Endothelial cell (in vitro differentiated cells): ENCODE data around the gene ENAH. TPM values are rescaled to one million over a fixed set of nuclear protein-coding genes. Genes with fewer than 3 reads are reported as not detected.
"Not testable (repeated sequence)": the region's sequence is repeated elsewhere in the genome, so short reads cannot be mapped to it uniquely, and the experiment has no call there.

Experiments
- DNase-seq: peaks from one replicate; pipeline ENCODE4 v3.0.0; 2021; ENCODE audit warnings: low spot score
- H3K27ac Mint-ChIP-seq: one replicate; pipeline ENCODE4 v1.8.0; 2021; ENCODE audit warnings: mixed read lengths, inconsistent platforms; ENCODE audit not compliant: unreplicated experiment
- H3K27me3 Mint-ChIP-seq: one replicate; pipeline ENCODE4 v1.8.0; 2021; ENCODE audit warnings: mild to moderate bottlenecking, moderate library complexity, mixed read lengths, inconsistent platforms; ENCODE audit not compliant: unreplicated experiment
- H3K36me3 Mint-ChIP-seq: one replicate; pipeline ENCODE4 v1.8.0; 2021; ENCODE audit warnings: mild to moderate bottlenecking, low read depth, mixed read lengths, inconsistent platforms; ENCODE audit not compliant: unreplicated experiment
- H3K4me1 Mint-ChIP-seq: one replicate; pipeline ENCODE4 v1.8.0; 2021; ENCODE audit warnings: mild to moderate bottlenecking, mixed read lengths, inconsistent platforms; ENCODE audit not compliant: unreplicated experiment
- H3K4me3 Mint-ChIP-seq: one replicate; pipeline ENCODE4 v1.8.0; 2021; ENCODE audit warnings: mild to moderate bottlenecking, mixed read lengths, inconsistent platforms; ENCODE audit not compliant: unreplicated experiment
- H3K9me3 Mint-ChIP-seq: one replicate; pipeline ENCODE4 v1.8.0; 2021; ENCODE audit warnings: mixed read lengths, inconsistent platforms; ENCODE audit not compliant: unreplicated experiment
- CTCF ChIP-seq: fragments of 200-600 bp; sonication (generic); IDR thresholded peaks from one replicate; pipeline ENCODE4 v1.5.0; 2021; ENCODE audit warnings: antibody characterized with exemption; ENCODE audit not compliant: unreplicated experiment
- total RNA-seq: library from RNA; stranded (reverse); fragmentation: NEBNext Ultra II Directional; extraction: Animal tissue kit (Norgen Biotek cat#: 25700); gene quantifications from one replicate; pipeline ENCODE4 v1.2.1, GENCODE V29; 2021; ENCODE audit not compliant: unreplicated experiment

Gene ENAH
- total RNA-seq, 1 donor from 2014 or later, result 82.9 TPM

DNA sequence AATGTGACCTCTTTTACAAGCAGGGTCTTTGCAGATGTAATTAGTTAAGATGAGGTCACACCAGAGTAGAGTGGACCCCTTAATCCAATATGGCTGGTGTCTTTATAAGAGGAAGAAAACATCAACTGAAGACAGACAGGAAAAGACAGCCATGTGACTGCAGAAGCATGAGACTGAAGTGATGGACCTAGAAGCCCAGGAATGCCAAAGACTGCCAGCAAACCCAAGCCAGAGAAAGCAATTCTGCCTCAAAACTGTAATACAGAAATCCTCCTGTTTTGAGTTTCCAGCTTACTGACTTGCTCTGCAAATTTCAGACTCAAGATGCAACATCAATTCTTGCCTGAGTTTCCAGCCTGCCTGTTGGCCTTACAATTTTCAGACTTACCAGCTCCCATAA, 17.3 kb downstream of the ENAH start:
- Mint-ChIP-seq H3K4me1 (peaks cover 6% of the 10 kb centered on the region), H3K9me3 (no peaks in the 10 kb centered on the region), H3K36me3 (peaks cover 7% of the 10 kb centered on the region), H3K27ac (no peak overlapping the region), H3K27me3 (no peaks in the 10 kb centered on the region), H3K4me3 (no peak overlapping the region)
- no peak for TF ChIP-seq CTCF
- no peak for DNase-seq

DNA sequence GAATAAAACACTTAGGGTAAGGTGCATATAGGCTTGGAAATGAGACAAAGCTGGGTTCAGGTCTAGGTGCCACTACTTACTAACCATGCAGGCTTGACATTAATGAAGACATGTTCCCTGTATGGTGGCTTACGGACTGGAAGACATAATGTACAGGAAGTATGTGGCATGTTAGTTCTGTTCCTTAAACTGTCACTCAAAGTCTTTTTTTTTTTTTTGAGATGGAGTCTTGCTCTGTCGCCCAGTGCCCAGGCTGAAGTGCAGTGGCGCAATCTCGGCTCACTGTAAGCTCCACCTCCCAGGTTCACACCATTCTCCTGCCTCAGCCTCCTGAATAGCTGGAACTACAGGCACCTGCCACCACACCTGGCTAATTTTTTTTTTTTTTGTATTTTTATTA, 20.1 kb downstream of the ENAH start:
- not testable (repeated sequence) for H3K9me3 Mint-ChIP-seq, H3K27me3 Mint-ChIP-seq, H3K4me1 Mint-ChIP-seq, H3K36me3 Mint-ChIP-seq, DNase-seq, H3K4me3 Mint-ChIP-seq, H3K27ac Mint-ChIP-seq

DNA sequence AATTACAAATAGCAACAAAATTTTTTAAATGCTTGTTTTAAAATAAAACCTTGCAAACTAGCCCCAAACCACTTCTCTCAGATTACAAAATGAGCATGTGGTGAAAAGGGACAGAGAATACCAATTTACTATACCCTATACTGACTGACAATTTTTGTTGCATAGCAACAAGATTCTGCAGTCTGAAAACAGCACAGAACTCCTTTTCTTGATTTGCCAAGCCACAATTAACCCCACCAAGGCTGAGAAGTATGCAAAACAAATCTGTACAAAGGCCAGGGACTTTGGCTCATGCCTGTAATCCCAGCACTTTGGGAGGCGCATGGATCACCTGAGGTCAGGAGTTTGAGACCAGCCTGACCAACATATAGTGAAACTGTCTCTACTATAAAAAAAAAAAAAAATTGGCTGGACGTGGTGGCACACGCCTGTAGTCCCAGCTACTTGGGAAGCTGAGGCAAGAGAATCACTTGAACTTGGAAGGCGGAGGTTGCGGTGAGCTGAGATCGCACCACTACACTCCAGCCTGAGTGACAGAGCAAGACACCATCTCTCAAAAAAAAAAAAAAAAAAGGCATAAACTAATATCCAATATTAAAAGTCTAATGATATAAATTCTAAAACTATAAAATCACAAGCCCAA, 21.8 kb downstream of the ENAH start:
- DNase-seq, result no peak
- Mint-ChIP-seq H3K27ac (peak overlapping the region; percentile 3), H3K9me3 (no peaks in the 10 kb centered on the region), H3K4me1 (peaks cover 8% of the 10 kb centered on the region), H3K36me3 (no peaks in the 10 kb centered on the region), H3K27me3 (no peaks in the 10 kb centered on the region), H3K4me3 (no peak overlapping the region)
- TF ChIP-seq CTCF, result no peak

DNA sequence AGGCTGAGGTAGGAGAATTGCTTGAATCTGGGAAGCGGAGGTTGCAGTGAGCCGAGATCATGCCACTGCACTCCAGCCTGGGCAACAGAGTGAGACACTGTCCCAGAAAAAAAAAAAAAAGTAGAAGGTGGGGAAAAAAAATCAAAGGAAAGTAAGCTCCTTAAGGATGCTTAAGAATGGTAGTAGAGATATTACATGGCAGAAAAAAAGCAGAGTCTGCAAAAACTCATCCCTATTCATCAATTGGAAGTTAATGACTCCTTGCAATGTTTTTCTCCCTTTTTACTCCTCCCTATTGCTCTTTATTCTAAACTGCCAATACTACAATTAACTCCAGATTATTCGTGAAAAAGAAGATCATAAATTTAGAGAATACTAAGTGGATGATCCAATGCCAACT, 23.4 kb downstream of the ENAH start:
- Mint-ChIP-seq H3K4me1 (peaks cover 13% of the 10 kb centered on the region), H3K27ac (no peak overlapping the region), H3K4me3 (no peak overlapping the region), H3K27me3 (no peaks in the 10 kb centered on the region), H3K9me3 (no peaks in the 10 kb centered on the region), H3K36me3 (no peaks in the 10 kb centered on the region)
- DNase-seq, result no peak
- TF ChIP-seq CTCF, result no peak

DNA sequence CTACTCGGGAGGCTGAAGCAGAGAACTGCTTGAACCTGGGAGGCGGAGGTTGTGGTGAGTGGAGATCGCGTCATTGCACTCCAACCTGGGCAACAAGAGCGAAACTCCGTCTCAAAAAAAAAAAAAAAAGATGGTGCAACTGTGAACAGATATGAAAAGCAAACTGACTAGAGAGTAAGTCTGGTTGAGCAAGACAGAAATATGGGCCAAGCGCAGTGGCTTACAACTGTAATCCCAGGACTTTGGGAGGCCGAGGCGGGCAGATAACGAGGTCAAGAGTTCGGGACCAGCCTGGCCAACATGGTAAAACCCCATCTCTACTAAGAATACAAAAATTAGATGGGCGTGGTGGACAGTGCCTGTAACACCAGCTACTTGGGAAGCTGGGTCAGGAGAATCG, 24.1 kb downstream of the ENAH start:
- H3K27me3 Mint-ChIP-seq, H3K4me3 Mint-ChIP-seq, H3K27ac Mint-ChIP-seq, DNase-seq, H3K9me3 Mint-ChIP-seq, H3K36me3 Mint-ChIP-seq: not testable (repeated sequence)
- H3K4me1 Mint-ChIP-seq, result peaks cover 13% of the 10 kb centered on the region

- H3K27me3 Mint-ChIP-seq, result no peaks in the 10 kb centered on the region
- no peak for DNase-seq
- no peak for TF ChIP-seq CTCF
- no peaks in the 10 kb centered on the region for H3K9me3 Mint-ChIP-seq
- H3K27ac Mint-ChIP-seq, result no peak overlapping the region
- no peaks in the 10 kb centered on the region for H3K36me3 Mint-ChIP-seq
- H3K4me3 Mint-ChIP-seq, result no peak overlapping the region
- H3K4me1 Mint-ChIP-seq, result peaks cover 13% of the 10 kb centered on the region
Measured at GRCh38 chr1:225627304-225627947, 25.5 kb downstream of the ENAH start.
